ENCODE results near the gene ILF3. TPM values are rescaled to one million over a fixed set of nuclear protein-coding genes. Genes with fewer than 3 reads are reported as not detected.

Gene ILF3
- total and polyA plus RNA-seq, 2 of the 13 experiments (the other 11 are each of a cell fraction or from before 2014, with no cell fraction given) = 120 to 173 TPM

- TF ChIP-seq ZNF407 (CRISPR knock-in tag; IDR thresholded peaks at IDR 0.05; ENCODE audit: not compliant biosample characterization) = no peak
- TF ChIP-seq SCMH1 (CRISPR knock-in tag; IDR thresholded peaks at IDR 0.05; ENCODE audit: borderline replicate concordance) = no peak
- TF ChIP-seq SMAD9 (CRISPR knock-in tag; IDR thresholded peaks at IDR 0.05) = no peak
- TF ChIP-seq NFE2L2 (IDR thresholded peaks at IDR 0.05; ENCODE audit: low read length) = no peak
- no peak for TF ChIP-seq GRHL1 (CRISPR knock-in tag; conservative IDR thresholded peaks at IDR 0.05)
- no peak for TF ChIP-seq NCOR1 (IDR thresholded peaks at IDR 0.05; ENCODE audit: borderline replicate concordance, low read length)
- TF ChIP-seq TCF7L2 (IDR thresholded peaks at IDR 0.05; ENCODE audit: low read depth, low read length) = no peak
- TF ChIP-seq ZNF337 (CRISPR knock-in tag; IDR thresholded peaks at IDR 0.05; ENCODE audit: borderline replicate concordance, low read depth) = no peak
- no peak for TF ChIP-seq TFE3 (CRISPR knock-in tag; IDR thresholded peaks at IDR 0.05)
Measured at GRCh38 chr19:10736189-10736588, 82.0 kb downstream of the ILF3 start (continued).

All from HepG2 (cell line).